HCT116 (cell line): ENCODE data around the gene KSR1. TPM values are rescaled to one million over a fixed set of nuclear protein-coding genes. Genes with fewer than 3 reads are reported as not detected.

Experiments
- ATAC-seq: fragments of 200-7000 bp; cut with Tn5 transposase; 2 replicates; pipeline ENCODE4 v1.9.1; 2020; ENCODE audit warnings: mild to moderate bottlenecking, moderate library complexity
- BruUV-seq: library from RNA; stranded (reverse); fragments of 400-500 nt; replicated peaks from 2 replicates; lab custom pipeline; 2021; lab: Mats Ljungman, UMichigan
- CTCF ChIA-PET: fragments of 300-600 bp; sonication (Branson Sonifier 250); formaldehyde crosslinking; loops from one replicate; lab custom pipeline; 2021; ENCODE audit warnings: antibody characterized with exemption; lab: Charles Lee
- POLR2A ChIA-PET: fragments of 300-600, 350-600 bp; sonication (Branson Sonifier 250); formaldehyde crosslinking; loops from one replicate; lab custom pipeline; 2021; ENCODE audit warnings: antibody characterized with exemption; lab: Charles Lee
- RAD21 ChIA-PET, 2 experiments: fragments of 300-600 bp; sonication (Branson Sonifier 250); formaldehyde crosslinking; loops; one replicate each; lab custom pipeline; 2023; ENCODE audit warnings: low total read pairs in 2 of 2; ENCODE audit not compliant: uncharacterized antibody in 2 of 2, unreplicated experiment in 2 of 2, low non-redundant PET in 1 of 2; lab: Charles Lee
- DNase-seq: peaks from one replicate; pipeline ENCODE4 v3.0.0-alpha.2; 2010; ENCODE audit warnings: low read depth, low spot score
- H2AFZ ChIP-seq: fragments of 200-600 bp; shearing (Covaris generic), sonication (generic); 2 replicates; pipeline ENCODE4 v1.6.1; 2017; ENCODE audit warnings: low read depth, mixed run types, mixed read lengths, antibody characterized with exemption, low read length; ENCODE audit not compliant: poor library complexity, severe bottlenecking
- H3K27ac ChIP-seq: 2 replicates; pipeline ENCODE4 v1.5.1; 2012; ENCODE audit warnings: low read depth, low read length
- H3K27me3 ChIP-seq: fragments of 200-600 bp; sonication (generic); 2 replicates; pipeline ENCODE4 v1.6.1; 2016; ENCODE audit warnings: mixed run types, low read length, mixed read lengths; ENCODE audit not compliant: insufficient read depth
- H3K36me3 ChIP-seq, 2 experiments: fragments of 200-500 bp in 1 of 2; fragments of 200-600 bp in 1 of 2; sonication (Bioruptor generic) in 1 of 2; sonication (generic) in 1 of 2; 2 replicates each; pipeline versions ENCODE4 v1.5.1 to v1.6.1; 2014 to 2016; ENCODE audit warnings: low read length in 2 of 2, inconsistent platforms in 1 of 2, mixed read lengths in 1 of 2, mixed run types in 1 of 2; ENCODE audit not compliant: insufficient read depth in 2 of 2, control insufficient read depth in 1 of 2
- H3K4me1 ChIP-seq, 2 experiments: fragments of 200-600 bp in 1 of 2; sonication (generic) in 1 of 2; 2 replicates each; pipeline versions ENCODE4 v1.5.1 to v1.6.1; 2012 to 2017; ENCODE audit warnings: low read length in 2 of 2, inconsistent platforms in 1 of 2, mild to moderate bottlenecking in 1 of 2, mixed read lengths in 1 of 2, mixed run types in 1 of 2, moderate library complexity in 1 of 2; ENCODE audit not compliant: insufficient read depth in 2 of 2, control insufficient read depth in 1 of 2
- H3K4me2 ChIP-seq: fragments of 200-600 bp; sonication (generic); 2 replicates; pipeline ENCODE4 v1.6.1; 2017; ENCODE audit warnings: mixed run types, low read length, mixed read lengths
- H3K4me3 ChIP-seq, 2 experiments: fragments of 200-600 bp in 1 of 2; sonication (generic) in 1 of 2; replicated peaks in 1 of 2; 2 replicates each; pipeline ENCODE4 v1.5.1; 2011 to 2016; ENCODE audit warnings: low read length in 2 of 2, control low read depth in 1 of 2, low read depth in 1 of 2, mild to moderate bottlenecking in 1 of 2, mixed read lengths in 1 of 2, mixed run types in 1 of 2
- H3K79me2 ChIP-seq: fragments of 200-600 bp; sonication (generic); 2 replicates; pipeline ENCODE4 v1.6.1; 2017; ENCODE audit warnings: mild to moderate bottlenecking, mixed run types, low read length, moderate library complexity, mixed read lengths; ENCODE audit not compliant: insufficient read depth
- H3K9ac ChIP-seq: fragments of 200-600 bp; sonication (generic); 2 replicates; pipeline ENCODE4 v1.6.1; 2016; ENCODE audit warnings: low read length, mixed read lengths
- H3K9me2 ChIP-seq: fragments of 200-600 bp; sonication (generic), shearing (Covaris generic); 2 replicates; pipeline ENCODE4 v1.6.1; 2017; ENCODE audit warnings: mixed run types, mild to moderate bottlenecking, moderate library complexity; ENCODE audit not compliant: insufficient read depth
- H3K9me3 ChIP-seq, 2 experiments: fragments of 200-500 bp in 1 of 2; fragments of 200-600 bp in 1 of 2; sonication (Bioruptor generic) in 1 of 2; sonication (generic) in 1 of 2; 2 replicates each; pipeline ENCODE4 v1.6.1; 2014 to 2017; ENCODE audit warnings: low read length in 2 of 2, mixed read lengths in 2 of 2, inconsistent platforms in 1 of 2, low read depth in 1 of 2, mild to moderate bottlenecking in 1 of 2, mixed run types in 1 of 2, moderate library complexity in 1 of 2; ENCODE audit not compliant: control insufficient read depth in 1 of 2, insufficient read depth in 1 of 2
- H4K20me1 ChIP-seq: fragments of 200-600 bp; sonication (generic), shearing (Covaris generic); 2 replicates; pipeline ENCODE4 v1.6.1; 2017; ENCODE audit warnings: mixed run types, mild to moderate bottlenecking, moderate library complexity; ENCODE audit not compliant: insufficient read depth
- ATF3 ChIP-seq: IDR thresholded peaks from 2 replicates; pipeline ENCODE4 v1.6.1; 2012
- CBX3 ChIP-seq: IDR thresholded peaks from 2 replicates; pipeline ENCODE4 v1.6.1; 2012; ENCODE audit warnings: low read depth
- EGR1 ChIP-seq: IDR thresholded peaks from 2 replicates; pipeline ENCODE4 v1.6.1; 2012; ENCODE audit warnings: low read depth
- ELF1 ChIP-seq: IDR thresholded peaks from 2 replicates; pipeline ENCODE4 v1.6.1; 2012; ENCODE audit warnings: low read depth, borderline replicate concordance
- EZH2 ChIP-seq: fragments of 200-600 bp; sonication (generic); IDR thresholded peaks from 2 replicates; pipeline ENCODE4 v1.6.1; 2017; ENCODE audit warnings: antibody characterized with exemption, mixed run types
- EZH2phosphoT487 ChIP-seq: fragments of 200-600 bp; IDR thresholded peaks from 2 replicates; pipeline ENCODE4 v1.6.1; 2018; ENCODE audit warnings: antibody characterized with exemption, borderline replicate concordance
- POLR2AphosphoS5 ChIP-seq: IDR thresholded peaks from 2 replicates; pipeline ENCODE4 v1.6.1; 2011; ENCODE audit warnings: mild to moderate bottlenecking, low read depth, low read length, moderate library complexity
- RAD21 ChIP-seq: IDR thresholded peaks from 2 replicates; pipeline ENCODE4 v1.6.1; 2012; ENCODE audit warnings: low read depth, mild to moderate bottlenecking
- ZNF274 ChIP-seq: fragments of 200-500 bp; sonication (Bioruptor generic); IDR thresholded peaks from 2 replicates; pipeline ENCODE4 v1.6.1; 2014; ENCODE audit warnings: mild to moderate bottlenecking, low read depth, low read length, inconsistent platforms
- intact Hi-C: fragments of 100-400 bp; cut with micrococcal nuclease; formaldehyde crosslinking; loops from 2 replicates; pipeline ENCODE4 v1.10.0; 2022
- total RNA-seq: library from RNA; stranded (reverse); gene quantifications from one replicate; pipeline ENCODE4 v1.2.1, GENCODE V29; 2021; ENCODE audit not compliant: unreplicated experiment

KSR1 gene
- total RNA-seq, 1 experiment from 2014 or later, result 16.5 TPM

GRCh38 chr17:27607521-27608091 lies 151.4 kb downstream of the KSR1 start:
- ChIA-PET RAD21 (no interaction called here), POLR2A (no interaction called here), CTCF (interaction anchor here (1.1 kb wide), 1 partner anchor 43 kb away, joined by 3 read pairs; no protein-coding TSS in a partner anchor)
- Histone ChIP-seq H3K27ac (no peak overlapping the region), H3K79me2 (no peaks in the 10 kb centered on the region), H2AFZ (no peak overlapping the region), H3K9me2 (no peaks in the 10 kb centered on the region), H3K4me2 (no peak overlapping the region), H3K4me3 (no peak overlapping the region), H3K4me1 (no peaks in the 10 kb centered on the region), H3K9ac (no peak overlapping the region), H3K27me3 (no peaks in the 10 kb centered on the region), H4K20me1 (no peaks in the 10 kb centered on the region), H3K36me3 (no peaks in the 10 kb centered on the region), H3K9me3 (no peaks in the 10 kb centered on the region)
- ATAC-seq (no peak), DNase-seq (no peak)
- no peak for TF ChIP-seq EZH2phosphoT487
- TF ChIP-seq ATF3, result no peak
- TF ChIP-seq EGR1, result no peak
- TF ChIP-seq EZH2, result no peak
- TF ChIP-seq CBX3, result no peak
- TF ChIP-seq ZNF274, result no peak
- TF ChIP-seq RAD21, result no peak
- no peak for TF ChIP-seq ELF1
- TF ChIP-seq POLR2AphosphoS5, result no peak
- BruUV-seq, result no TSS peak
- intact Hi-C loops, result loop anchor here (5.0 kb wide), 1 partner anchor 275 kb away; no protein-coding TSS in a partner anchor
